Endothelial cell (in vitro differentiated cells): Measurements from ENCODE around the gene ZNF649. TPM values are rescaled to one million over a fixed set of nuclear protein-coding genes. Genes with fewer than 3 reads are reported as not detected.

ENCODE experiments used
- DNase-seq: peaks from one replicate; pipeline ENCODE4 v3.0.0; 2021; ENCODE audit warnings: low spot score
- H3K27ac Mint-ChIP-seq: one replicate; pipeline ENCODE4 v1.8.0; 2021; ENCODE audit warnings: mixed read lengths, inconsistent platforms; ENCODE audit not compliant: unreplicated experiment
- H3K27me3 Mint-ChIP-seq: one replicate; pipeline ENCODE4 v1.8.0; 2021; ENCODE audit warnings: mild to moderate bottlenecking, moderate library complexity, mixed read lengths, inconsistent platforms; ENCODE audit not compliant: unreplicated experiment
- H3K36me3 Mint-ChIP-seq: one replicate; pipeline ENCODE4 v1.8.0; 2021; ENCODE audit warnings: mild to moderate bottlenecking, low read depth, mixed read lengths, inconsistent platforms; ENCODE audit not compliant: unreplicated experiment
- H3K4me1 Mint-ChIP-seq: one replicate; pipeline ENCODE4 v1.8.0; 2021; ENCODE audit warnings: mild to moderate bottlenecking, mixed read lengths, inconsistent platforms; ENCODE audit not compliant: unreplicated experiment
- H3K4me3 Mint-ChIP-seq: one replicate; pipeline ENCODE4 v1.8.0; 2021; ENCODE audit warnings: mild to moderate bottlenecking, mixed read lengths, inconsistent platforms; ENCODE audit not compliant: unreplicated experiment
- H3K9me3 Mint-ChIP-seq: one replicate; pipeline ENCODE4 v1.8.0; 2021; ENCODE audit warnings: mixed read lengths, inconsistent platforms; ENCODE audit not compliant: unreplicated experiment
- CTCF ChIP-seq: fragments of 200-600 bp; sonication (generic); IDR thresholded peaks from one replicate; pipeline ENCODE4 v1.5.0; 2021; ENCODE audit warnings: antibody characterized with exemption; ENCODE audit not compliant: unreplicated experiment
- total RNA-seq: library from RNA; stranded (reverse); fragmentation: NEBNext Ultra II Directional; extraction: Animal tissue kit (Norgen Biotek cat#: 25700); gene quantifications from one replicate; pipeline ENCODE4 v1.2.1, GENCODE V29; 2021; ENCODE audit not compliant: unreplicated experiment

Gene ZNF649
- total RNA-seq, 1 donor from 2014 or later: 17.2 TPM

- H3K4me1 Mint-ChIP-seq: no peaks in the 10 kb centered on the region
- H3K27ac Mint-ChIP-seq: no peak overlapping the region
- TF ChIP-seq CTCF: no peak
- DNase-seq: no peak
- H3K36me3 Mint-ChIP-seq: peaks cover 42% of the 10 kb centered on the region
- H3K4me3 Mint-ChIP-seq: no peak overlapping the region
- H3K27me3 Mint-ChIP-seq: peaks cover 7% of the 10 kb centered on the region
- peaks cover 51% of the 10 kb centered on the region for H3K9me3 Mint-ChIP-seq
Observed at GRCh38 chr19:51861870-51862622, 42.8 kb downstream of the ZNF649 start.

Other genes starting within 250 kb of the ZNF649 start
- gene SPACA6, start 211.7 kb downstream of the ZNF649 start, total RNA-seq: 12.9 TPM
- gene HAS1, start 181.0 kb downstream of the ZNF649 start, total RNA-seq: not detected
- 0.67 TPM for gene FPR1, start 153.1 kb downstream of the ZNF649 start, total RNA-seq
- 0.74 TPM for gene FPR2, start 143.8 kb downstream of the ZNF649 start, total RNA-seq
- gene FPR3, start 109.9 kb downstream of the ZNF649 start, total RNA-seq: not detected
- gene ZNF577, start 17.1 kb downstream of the ZNF649 start, total RNA-seq: 9.3 TPM
- 10.9 TPM for gene ZNF613, start 22.5 kb upstream of the ZNF649 start, total RNA-seq
- 8.9 TPM for gene ZNF350, start 81.8 kb upstream of the ZNF649 start, total RNA-seq
- gene ZNF615, start 103.2 kb upstream of the ZNF649 start, total RNA-seq: 13.5 TPM
- 12.1 TPM for gene ZNF614, start 123.4 kb upstream of the ZNF649 start, total RNA-seq
- 10.3 TPM for gene ZNF432, start 143.8 kb upstream of the ZNF649 start, total RNA-seq
- 16.3 TPM for gene ZNF841, start 190.7 kb upstream of the ZNF649 start, total RNA-seq
- gene ZNF616, start 234.9 kb upstream of the ZNF649 start, total RNA-seq: 18.5 TPM